ENCODE data around the gene PLA2G1B. TPM values are rescaled to one million over a fixed set of nuclear protein-coding genes. Genes with fewer than 3 reads are reported as not detected.

Gene PLA2G1B
- total RNA-seq, 6 experiments from 2014 or later = not detected

GRCh38 chr12:120278137-120279069, 49.2 kb downstream of the PLA2G1B start:
- intact Hi-C loops (cut with DNase I) = no loop called here
- no peak for TF ChIP-seq CTCF (IDR thresholded peaks at IDR 0.05)
- TF ChIP-seq POLR2A (IDR thresholded peaks at IDR 0.05) = no peak
- 97% methylated on average over 21 of the region's 57 CpGs for WGBS (ENCODE audit: insufficient coverage, low coverage, low lambda C conversion rate, missing lambda C conversion rate)
- no peak for ATAC-seq
- no peak overlapping the region for H3K4me3 ChIP-seq
- DNase-seq = no peak
- no peak overlapping the region for H3K27ac ChIP-seq
- no peaks in the 10 kb centered on the region for H3K9me3 ChIP-seq
- H3K4me1 ChIP-seq = peaks cover 0 to 6% (median 3%) of the 10 kb centered on the region in 4 donors
- H3K36me3 ChIP-seq = no peaks in the 10 kb centered on the region
- no peaks in the 10 kb centered on the region for H3K27me3 ChIP-seq

DNA sequence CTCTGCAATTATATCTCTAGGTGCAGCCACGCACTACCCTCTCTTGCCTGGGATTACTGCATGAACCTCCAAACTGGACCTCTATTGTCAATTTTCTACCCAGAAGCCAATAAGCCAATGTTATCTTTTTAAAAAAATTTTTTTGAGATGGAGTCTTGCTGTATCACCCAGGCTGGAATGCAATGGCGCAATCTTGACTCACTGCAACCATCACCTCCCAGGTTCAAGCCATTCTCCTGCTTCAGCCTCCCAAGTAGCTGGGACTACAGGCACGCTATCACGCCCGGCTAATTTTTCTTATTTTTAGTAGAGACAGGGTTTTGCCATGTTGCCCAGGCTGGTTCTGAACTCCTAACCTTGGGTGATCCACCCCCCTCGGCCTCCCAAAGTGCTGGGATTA, 50.8 kb downstream of the PLA2G1B start:
- Histone ChIP-seq H3K4me3 (no peak overlapping the region), H3K4me1 (peaks cover 0 to 6% (median 3%) of the 10 kb centered on the region in 4 donors), H3K36me3 (no peaks in the 10 kb centered on the region), H3K9me3 (no peaks in the 10 kb centered on the region), H3K27me3 (no peaks in the 10 kb centered on the region), H3K27ac (no peak overlapping the region)
- no peak for TF ChIP-seq CTCF (IDR thresholded peaks at IDR 0.05)
- no peak for TF ChIP-seq POLR2A (IDR thresholded peaks at IDR 0.05)
- DNase-seq (no peak), ATAC-seq (peak in 1 of 4 donors; percentile 37)
- 100% methylated on average over 2 of the region's 6 CpGs for WGBS (ENCODE audit: insufficient coverage, low coverage, low lambda C conversion rate, missing lambda C conversion rate)
- intact Hi-C loops (cut with DNase I) = no loop called here

Small RNA genes lying within 50 kb of the gene (small RNA-seq; reads per million reads assigned to genes)
- gene RNU4-1 (3,717 to 4,065 reads per million in 2 experiments), gene RNU4-2 (838 to 943 reads per million in 2 experiments), gene RNU6-1088P (0 reads per million in 2 experiments)

Other genes starting within 250 kb of the PLA2G1B start
- gene RAB35, start 211.0 kb downstream of the PLA2G1B start, total RNA-seq = 10 to 100 TPM; 11.7 to 22.1 (median 14.7) TPM
- gene GCN1, start 133.1 kb downstream of the PLA2G1B start, total RNA-seq = 10 to 100 TPM; 29.9 to 62.8 (median 39.4) TPM
- gene RPLP0, start 126.7 kb downstream of the PLA2G1B start, total RNA-seq = 1,000 to 10,000 TPM in 2 of 6 experiments, 100 to 1,000 TPM in 4; 549 to 1,070 (median 665) TPM
- gene PXN, start 62.0 kb downstream of the PLA2G1B start, total RNA-seq = 10 to 100 TPM; 15.1 to 32.6 (median 24.1) TPM
- 1,000 to 10,000 TPM in 4 of 6 experiments, under 1 TPM in 2; under 0.01 to 8,070 (median 3,211) TPM for gene RNU4-2, start 35.9 kb downstream of the PLA2G1B start, total RNA-seq
- gene RNU4-1, start 34.5 kb downstream of the PLA2G1B start, total RNA-seq = 1,000 to 10,000 TPM in 4 of 6 experiments, under 1 TPM in 1, not detected in 1; under 0.01 to 2,710 (median 2,128) TPM
- 1 to 10 TPM in 5 of 6 experiments, under 1 TPM in 1; 0.56 to 4.1 (median 3.0) TPM for gene SIRT4, start 25.5 kb downstream of the PLA2G1B start, total RNA-seq
- gene MSI1, start 41.4 kb upstream of the PLA2G1B start, total RNA-seq = 1 to 10 TPM in 1 of 6 experiments, under 1 TPM in 1, not detected in 4; 0.06 to 1.6 TPM
- 100 to 1,000 TPM; 229 to 625 (median 292) TPM for gene COX6A1, start 110.3 kb upstream of the PLA2G1B start, total RNA-seq
- gene TRIAP1, start 118.6 kb upstream of the PLA2G1B start, total RNA-seq = 10 to 100 TPM; 13.3 to 28.7 (median 17.0) TPM
- 10 to 100 TPM; 13.4 to 23.8 (median 15.9) TPM for gene GATC, start 118.7 kb upstream of the PLA2G1B start, total RNA-seq
- gene SRSF9, start 142.0 kb upstream of the PLA2G1B start, total RNA-seq = 10 to 100 TPM; 36.4 to 63.3 (median 60.2) TPM
- 100 to 1,000 TPM in 5 of 6 experiments, 10 to 100 TPM in 1; 85.0 to 189 (median 164) TPM for gene DYNLL1, start 168.3 kb upstream of the PLA2G1B start, total RNA-seq
- 10 to 100 TPM; 21.6 to 37.9 (median 31.0) TPM for gene COQ5, start 201.4 kb upstream of the PLA2G1B start, total RNA-seq
- 100 to 1,000 TPM in 2 of 6 experiments, 10 to 100 TPM in 4; 70.8 to 111 (median 90.2) TPM for gene RNF10, start 206.6 kb upstream of the PLA2G1B start, total RNA-seq